ENCODE results near the gene SLC6A3.
A peak's percentile ranks its signal among the peaks of the same experiment; 100 is the strongest.

SLC6A3 gene

DNA sequence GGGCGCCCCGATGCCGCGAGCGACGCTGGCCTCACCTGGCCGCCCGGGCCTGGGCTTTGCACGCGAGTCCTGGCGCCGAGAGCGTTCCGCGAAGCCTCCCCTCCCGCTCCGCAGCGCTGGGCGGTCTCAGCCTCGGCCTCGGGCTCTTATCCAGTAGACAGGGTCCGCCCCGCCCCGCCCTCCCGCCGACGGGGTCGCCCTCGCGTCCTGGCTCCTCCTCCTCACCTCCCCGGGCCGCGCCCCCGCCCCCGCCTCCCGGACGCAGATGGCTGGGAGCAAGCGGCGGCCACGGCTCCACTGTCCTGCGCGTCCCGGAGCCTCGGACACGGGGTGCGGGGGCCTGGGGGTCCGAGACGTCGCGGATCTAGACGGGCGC lies at the start of gene SLC6A3:
Gene SLC6A3, minus strand, starts transcription at position 128 of the 376 bp plus-strand sequence. CDS start 2,243 bp downstream, outside the sequence.
- FAIRE-seq (no peak), DNase-seq (ENCODE audit: insufficient read length, low spot score) (no peak)
- no peak for TF ChIP-seq POLR2A (IDR thresholded peaks at IDR 0.05; ENCODE audit: low read depth, low read length)

DNA sequence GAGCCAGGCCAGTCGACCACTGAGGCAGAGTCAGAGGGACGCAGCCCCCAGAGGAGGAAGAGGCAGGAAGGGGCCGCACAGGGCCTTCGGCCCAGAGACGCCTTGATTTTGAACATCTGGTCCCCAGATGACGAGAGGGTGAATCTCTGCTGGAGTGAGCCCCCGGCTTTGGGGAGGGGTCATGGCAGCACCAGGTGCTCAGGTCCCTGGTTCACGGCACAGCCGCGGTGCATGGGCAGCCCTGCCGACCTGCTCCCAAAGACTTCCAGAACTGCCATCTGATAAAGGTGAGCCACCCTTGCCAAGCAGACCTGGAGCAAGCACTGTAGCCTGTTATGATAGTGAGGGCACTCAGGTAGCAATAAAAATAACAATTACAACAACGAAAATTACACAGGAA lies 48.7 kb upstream of the SLC6A3 start:
- TF ChIP-seq POLR2A (IDR thresholded peaks at IDR 0.05; ENCODE audit: low read depth, low read length) = no peak
- no peak for FAIRE-seq
- DNase-seq (ENCODE audit: insufficient read length, low spot score) = no peak

GRCh38 chr5:1493413-1493812 lies 48.2 kb upstream of the SLC6A3 start:
- no peak for DNase-seq (ENCODE audit: insufficient read length, low spot score)
- FAIRE-seq = no peak
- TF ChIP-seq POLR2A (IDR thresholded peaks at IDR 0.05; ENCODE audit: low read depth, low read length) = no peak

GRCh38 chr5:1492757-1493156 lies 47.5 kb upstream of the SLC6A3 start:
- TF ChIP-seq POLR2A (IDR thresholded peaks at IDR 0.05; ENCODE audit: low read depth, low read length) = no peak
- FAIRE-seq (no peak), DNase-seq (ENCODE audit: insufficient read length, low spot score) (no peak)

GRCh38 chr5:1490376-1490775 lies 45.1 kb upstream of the SLC6A3 start:
- no peak for TF ChIP-seq POLR2A (IDR thresholded peaks at IDR 0.05; ENCODE audit: low read depth, low read length)
- no peak for FAIRE-seq
- no peak for DNase-seq (ENCODE audit: insufficient read length, low spot score)

- no peak for FAIRE-seq
- no peak for DNase-seq (ENCODE audit: insufficient read length, low spot score)
- TF ChIP-seq POLR2A (IDR thresholded peaks at IDR 0.05; ENCODE audit: low read depth, low read length) = no peak
Observed at GRCh38 chr5:1489754-1490153, 44.5 kb upstream of the SLC6A3 start.

DNA sequence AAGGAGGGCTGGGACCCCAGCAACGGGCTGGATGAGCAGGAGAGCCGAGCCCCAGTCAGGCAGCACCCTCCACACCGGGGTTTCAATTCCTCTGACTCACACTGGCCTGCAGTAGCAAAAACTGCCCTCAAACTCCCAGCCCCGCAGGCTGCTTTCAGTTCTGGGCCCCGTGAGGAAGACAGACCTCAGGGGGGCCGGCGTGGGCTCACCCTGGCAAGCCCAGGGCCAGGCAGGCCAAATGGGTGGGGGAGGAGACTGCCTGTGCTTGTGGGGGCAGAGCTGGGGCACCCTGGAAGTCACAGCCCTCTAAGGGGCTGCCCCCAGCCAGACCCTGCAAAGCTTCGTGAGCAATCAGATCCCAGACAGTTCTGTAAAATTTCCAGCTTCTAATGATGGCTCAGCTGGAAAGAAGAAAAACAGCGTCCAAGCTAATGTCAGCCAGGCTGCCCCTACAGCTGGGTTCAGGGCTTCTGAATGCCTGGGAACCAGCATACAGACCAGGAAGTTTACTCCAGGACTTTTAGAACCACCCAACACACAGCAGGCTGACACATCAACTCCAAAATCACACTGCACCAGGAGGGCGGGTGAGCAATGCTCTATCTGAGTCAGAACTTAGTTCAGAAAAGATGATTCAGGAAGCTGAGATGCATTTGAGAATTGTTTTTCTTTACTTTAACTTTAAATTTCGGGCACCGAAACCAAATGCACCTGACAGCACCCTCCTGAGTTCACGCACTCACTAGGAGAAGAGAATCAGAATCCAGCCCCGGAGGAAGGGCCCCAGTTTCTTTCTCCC lies 43.8 kb upstream of the SLC6A3 start:
- DNase-seq (ENCODE audit: insufficient read length, low spot score) = peak; percentile 99
- peak; percentile 92 for FAIRE-seq
- no peak for TF ChIP-seq POLR2A (IDR thresholded peaks at IDR 0.05; ENCODE audit: low read depth, low read length)

- FAIRE-seq (no peak), DNase-seq (ENCODE audit: insufficient read length, low spot score) (no peak)
- no peak for TF ChIP-seq POLR2A (IDR thresholded peaks at IDR 0.05; ENCODE audit: low read depth, low read length)
Observed at GRCh38 chr5:1487079-1487764, 42.0 kb upstream of the SLC6A3 start.

- TF ChIP-seq POLR2A (IDR thresholded peaks at IDR 0.05; ENCODE audit: low read depth, low read length) = no peak
- FAIRE-seq (no peak), DNase-seq (ENCODE audit: insufficient read length, low spot score) (no peak)
Observed at GRCh38 chr5:1486271-1486670, 41.0 kb upstream of the SLC6A3 start.

GRCh38 chr5:1485579-1486118 lies 40.4 kb upstream of the SLC6A3 start:
- no peak for FAIRE-seq
- DNase-seq (ENCODE audit: insufficient read length, low spot score) = no peak
- no peak for TF ChIP-seq POLR2A (IDR thresholded peaks at IDR 0.05; ENCODE audit: low read depth, low read length)

- no peak for TF ChIP-seq POLR2A (IDR thresholded peaks at IDR 0.05; ENCODE audit: low read depth, low read length)
- FAIRE-seq (no peak), DNase-seq (ENCODE audit: insufficient read length, low spot score) (no peak)
Observed at GRCh38 chr5:1484730-1485578, 39.7 kb upstream of the SLC6A3 start.

DNA sequence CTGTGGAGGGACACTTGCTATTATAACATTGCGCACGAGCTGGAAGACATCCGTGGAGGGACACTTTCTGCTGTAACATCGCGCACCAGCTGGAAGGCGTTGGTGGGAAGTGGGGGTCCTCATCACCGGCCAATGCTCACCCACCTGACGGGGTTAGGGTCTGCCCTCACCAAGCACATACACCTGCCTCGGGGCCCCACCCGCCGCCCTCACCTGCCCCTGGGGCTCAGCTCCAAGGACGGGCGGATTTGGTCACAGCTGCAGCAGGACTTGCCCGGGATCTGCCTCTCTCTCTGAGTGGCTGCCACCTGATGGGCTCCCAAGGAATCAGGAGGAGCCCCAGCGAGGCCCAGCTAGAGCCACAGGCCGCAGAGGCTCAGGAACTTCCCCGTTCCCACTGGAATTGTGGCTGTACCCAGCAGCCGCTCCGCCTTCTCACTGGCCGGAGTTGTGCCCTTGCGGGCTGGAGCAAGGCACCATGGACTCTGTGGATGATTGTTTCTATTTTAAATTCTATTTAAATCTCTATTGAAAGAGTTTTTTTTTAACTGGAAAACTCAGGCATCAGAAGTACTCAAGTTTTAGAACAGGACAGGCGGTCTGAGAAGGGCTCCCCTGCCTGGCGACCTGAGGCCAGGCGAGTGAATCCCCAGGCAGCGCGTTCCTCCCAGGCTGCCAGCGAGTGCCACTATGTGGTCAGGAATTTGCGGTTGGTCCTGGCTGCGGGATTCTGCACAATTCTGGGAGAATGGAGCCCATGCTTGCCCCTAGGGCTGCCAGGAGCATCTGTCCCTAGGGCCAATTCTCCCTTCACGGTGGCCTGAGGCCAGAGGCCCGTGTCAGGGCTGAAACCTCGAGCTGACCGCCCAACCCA lies 38.9 kb upstream of the SLC6A3 start:
- no peak for DNase-seq (ENCODE audit: insufficient read length, low spot score)
- no peak for FAIRE-seq
- no peak for TF ChIP-seq POLR2A (IDR thresholded peaks at IDR 0.05; ENCODE audit: low read depth, low read length)

DNA sequence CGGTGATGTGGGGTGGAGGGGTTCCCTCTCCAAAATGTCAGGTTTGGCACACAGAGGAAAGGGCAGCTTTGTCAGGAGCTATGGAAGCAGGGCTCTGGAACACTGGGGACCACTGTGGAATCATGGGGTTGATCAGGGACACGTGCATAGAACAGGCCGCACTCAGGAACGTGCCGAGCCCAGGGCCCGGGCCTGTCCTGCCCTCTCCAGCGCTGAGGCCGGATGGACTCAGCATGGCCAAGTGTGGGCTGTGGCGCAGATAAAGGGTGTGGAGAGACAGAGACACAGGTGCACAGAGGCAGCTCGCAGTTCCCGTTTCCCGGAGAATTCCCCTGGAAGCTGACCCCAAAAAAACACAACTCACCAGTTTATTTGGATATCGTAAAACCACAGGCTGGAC lies 37.8 kb upstream of the SLC6A3 start:
- no peak for FAIRE-seq
- TF ChIP-seq POLR2A (IDR thresholded peaks at IDR 0.05; ENCODE audit: low read depth, low read length) = no peak
- no peak for DNase-seq (ENCODE audit: insufficient read length, low spot score)
